ENCODE results near the gene TMED1. TPM values are rescaled to one million over a fixed set of nuclear protein-coding genes. Genes with fewer than 3 reads are reported as not detected.

Gene TMED1
- total and polyA plus RNA-seq, 2 of the 8 experiments (the other 6 are each of a cell fraction or from before 2014, with no cell fraction given), result 26.9 to 31.9 TPM

GRCh38 chr19:10864538-10864899 lies 28.5 kb upstream of the TMED1 start (continued):
- TF ChIP-seq RNF2 (IDR thresholded peaks at IDR 0.05; ENCODE audit: borderline replicate concordance, low read depth, low read length, missing control alignments, poor library complexity, severe bottlenecking) (no peak), RAD21 (IDR thresholded peaks at IDR 0.05 in 1 of 2, conservative IDR thresholded peaks at IDR 0.05 in 1 of 2; ENCODE audit: low read depth in 2 of 2, low read length in 2 of 2) (peak; percentile 58 to 59), ATF2 (IDR thresholded peaks at IDR 0.05; ENCODE audit: low read length) (no peak), CTBP2 (IDR thresholded peaks at IDR 0.05; ENCODE audit: borderline replicate concordance, insufficient read depth, insufficient read length, low read length) (no peak), RXRA (IDR thresholded peaks at IDR 0.05; ENCODE audit: insufficient read depth, low read depth, low read length) (no peak), KDM5A (IDR thresholded peaks at IDR 0.05; ENCODE audit: low read length) (no peak), GTF2F1 (IDR thresholded peaks at IDR 0.05; ENCODE audit: borderline replicate concordance, low read depth, low read length) (no peak), ASH2L (IDR thresholded peaks at IDR 0.05; ENCODE audit: low read length) (no peak), NANOG (IDR thresholded peaks at IDR 0.05; ENCODE audit: insufficient read depth, low read depth, low read length, poor library complexity, severe bottlenecking) (no peak), EZH2 (IDR thresholded peaks at IDR 0.05; ENCODE audit: low read depth, low read length, severe bottlenecking) (no peak), BACH1 (IDR thresholded peaks at IDR 0.05; ENCODE audit: low read length) (no peak), E2F6 (IDR thresholded peaks at IDR 0.05) (no peak), TAF1 (IDR thresholded peaks at IDR 0.05; ENCODE audit: low read depth, low read length) (0 out of 2 replicates have a peak, but pooled peaks have one; percentile 38), SIX5 (IDR thresholded peaks at IDR 0.05; ENCODE audit: low read depth, low read length) (no peak), BRCA1 (IDR thresholded peaks at IDR 0.05; ENCODE audit: low read depth, low read length) (no peak), YY1 (IDR thresholded peaks at IDR 0.05; ENCODE audit: low read depth, low read length) (0 out of 2 replicates have a peak, but pooled peaks have one; percentile 35), USF2 (IDR thresholded peaks at IDR 0.05; ENCODE audit: low read length) (no peak), BCL11A (IDR thresholded peaks at IDR 0.05; ENCODE audit: low read depth in 2 of 2, low read length in 2 of 2) (no peak)
